HepG2 (cell line): ENCODE data around the gene CLRN3. TPM values are rescaled to one million over a fixed set of nuclear protein-coding genes. Genes with fewer than 3 reads are reported as not detected.

Experiments
- ATAC-seq: fragments of 200-7000 bp; cut with Tn5 transposase; 3 replicates; pipeline ENCODE4 v1.9.1; 2020; ENCODE audit warnings: mild to moderate bottlenecking, moderate library complexity
- BruUV-seq: library from RNA; stranded (reverse); fragments of 400-500 nt; replicated peaks from 2 replicates; lab custom pipeline; 2021; lab: Mats Ljungman, UMichigan
- CTCF ChIA-PET: fragments of 300-600 bp; formaldehyde crosslinking; extraction: SDS; loops from one replicate; lab custom pipeline; 2021; ENCODE audit warnings: low total read pairs, inconsistent platforms, low intra/inter-chr PET ratio; lab: Yijun Ruan, JAX
- POLR2A ChIA-PET: fragments of 350-600 bp; sonication (Branson Sonifier 250); formaldehyde crosslinking; loops from one replicate; lab custom pipeline; 2020; ENCODE audit warnings: antibody characterized with exemption, inconsistent platforms; lab: Yijun Ruan, JAX
- DNase-seq: peaks from one replicate; pipeline ENCODE4 v3.0.0-alpha.2; 2015; ENCODE audit warnings: low spot score
- FAIRE-seq: peaks from 3 replicates; lab custom pipeline; 2011; peaks lifted over from hg19 to GRCh38; lab: Jason Lieb, UNC
- H2AFZ ChIP-seq: one replicate; pipeline ENCODE4 v1.6.1; 2011; ENCODE audit warnings: low read length, inconsistent platforms
- H3K27ac ChIP-seq: fragments of 300-600 bp; 3 replicates; pipeline ENCODE4 v1.8.0; 2011; ENCODE audit warnings: mixed run types, mild to moderate bottlenecking, mixed read lengths, low read length, inconsistent platforms; ENCODE audit not compliant: insufficient read depth; ENCODE audit errors: extremely low read length
- H3K27me3 ChIP-seq, 2 experiments: fragments of 200-600 bp in 1 of 2; 2 replicates in 1 of 2; 3 replicates in 1 of 2; pipeline versions ENCODE4 v1.6.0 to v1.8.0; 2011; ENCODE audit warnings: low read length in 2 of 2, mild to moderate bottlenecking in 2 of 2, moderate library complexity in 2 of 2, inconsistent platforms in 1 of 2; ENCODE audit not compliant: insufficient read depth in 2 of 2, control insufficient read depth in 1 of 2
- H3K36me3 ChIP-seq, 2 experiments: fragments of 200-600 bp in 1 of 2; replicated peaks in 1 of 2; 2 replicates in 1 of 2; 3 replicates in 1 of 2; pipeline versions ENCODE4 v1.5.1 to v1.8.0; 2011; ENCODE audit warnings: low read length in 2 of 2, inconsistent platforms in 1 of 2; ENCODE audit not compliant: insufficient read depth in 2 of 2, control insufficient read depth in 1 of 2
- H3K4me1 ChIP-seq: 2 replicates; pipeline ENCODE4 v1.5.1; 2012; ENCODE audit warnings: low read length, inconsistent platforms; ENCODE audit not compliant: insufficient read depth
- H3K4me2 ChIP-seq: 2 replicates; pipeline ENCODE4 v1.6.0; 2011; ENCODE audit warnings: low read depth, low read length, inconsistent platforms
- H3K4me3 ChIP-seq, 3 experiments: fragments of 200-600 bp in 1 of 3; sonication (generic), shearing (Covaris generic) in 1 of 3; replicated peaks in 1 of 3; 2 replicates each; pipeline ENCODE4 v1.5.1; 2011 to 2016; ENCODE audit warnings: low read length in 3 of 3, inconsistent platforms in 2 of 3, low read depth in 2 of 3, mild to moderate bottlenecking in 2 of 3, control low read depth in 1 of 3, mixed read lengths in 1 of 3; ENCODE audit not compliant: insufficient read depth in 1 of 3
- H3K79me2 ChIP-seq: one replicate; pipeline ENCODE4 v1.6.1; 2011; ENCODE audit warnings: low read length, inconsistent platforms; ENCODE audit not compliant: insufficient read depth
- H3K9ac ChIP-seq: 2 replicates; pipeline ENCODE4 v1.6.0; 2011; ENCODE audit warnings: mild to moderate bottlenecking, low read depth, low read length, inconsistent platforms; ENCODE audit not compliant: insufficient read depth
- H3K9me3 ChIP-seq: 2 replicates; pipeline ENCODE4 v1.5.1; 2012; ENCODE audit warnings: mild to moderate bottlenecking, low read length
- H4K20me1 ChIP-seq: 2 replicates; pipeline ENCODE4 v1.6.0; 2011; ENCODE audit warnings: inconsistent platforms, mild to moderate bottlenecking, low read length, moderate library complexity; ENCODE audit not compliant: insufficient read depth
- GATA4 ChIP-seq: sonication (generic); IDR thresholded peaks from 2 replicates; pipeline ENCODE4 v1.6.1; 2016; ENCODE audit warnings: antibody characterized with exemption, low read depth, borderline replicate concordance
- SRSF4 ChIP-seq: fragments of 200-400 bp; formaldehyde crosslinking; IDR thresholded peaks from one replicate; pipeline ENCODE4 v1.6.1; 2018; ENCODE audit warnings: mild to moderate bottlenecking, low read depth, low read length, moderate library complexity; ENCODE audit not compliant: poor library complexity, severe bottlenecking
- U2AF1 ChIP-seq: fragments of 200-400 bp; formaldehyde crosslinking; optimal IDR thresholded peaks from 2 replicates; pipeline ENCODE3; 2017; ENCODE audit warnings: mild to moderate bottlenecking, low read depth, low read length
- WIZ ChIP-seq: sonication (generic); formaldehyde crosslinking; IDR thresholded peaks from 2 replicates; pipeline ENCODE4 v1.5.1; 2020; ENCODE audit warnings: mild to moderate bottlenecking, missing genetic modification reagents
- ZNF333 ChIP-seq: sonication (generic); formaldehyde crosslinking; IDR thresholded peaks from 2 replicates; pipeline ENCODE4 v1.4.0; 2020; ENCODE audit warnings: mild to moderate bottlenecking, missing genetic modification reagents, borderline replicate concordance
- ZNF883 ChIP-seq: sonication (generic); formaldehyde crosslinking; IDR thresholded peaks from 2 replicates; pipeline ENCODE4 v1.5.1; 2020; ENCODE audit warnings: mild to moderate bottlenecking, missing genetic modification reagents; ENCODE audit errors: not compliant biosample characterization
- WGBS: methylation state at CpG from one replicate; pipeline ENCODE4 v1.1.6; 2017; ENCODE audit warnings: low lambda C conversion rate; 5-methylcytosine and 5-hydroxymethylcytosine counted together
- in situ Hi-C: cut with HindIII; loops from 2 replicates; pipeline ENCODE4 v1.10.0; 2017; ENCODE audit warnings: low pct_unique_long_range_greater_than_20kb; ENCODE audit not compliant: extremely low pct_ligation_motif_present
- intact Hi-C: fragments of 100-400 bp; cut with micrococcal nuclease; formaldehyde crosslinking; loops from one replicate; pipeline ENCODE4 v1.10.0; 2022; ENCODE audit not compliant: unreplicated experiment
- polyA plus RNA-seq, 8 experiments: library from polyadenylated mRNA; depleted of rRNA in 3 of 8; stranded (reverse) in 7 of 8; unstranded in 1 of 8; fragments of >200 nt; fragmentation: Illumina TruSeq in 4 of 8; extraction: Trizol in 4 of 8; gene quantifications; 2 replicates each; pipeline versions ENCODE4 v1.2.1 to v1.2.3, GENCODE V29; 2011 to 2016; ENCODE audit warnings: low read depth in 4 of 8, missing spikeins in 1 of 8, mixed read lengths in 1 of 8; ENCODE audit not compliant: insufficient read depth in 1 of 8
- total RNA-seq, 5 experiments: library from RNA; depleted of rRNA; stranded (reverse); fragments of >200 nt; fragmentation: Illumina TruSeq; extraction: Trizol; gene quantifications; 2 replicates each; pipeline ENCODE4 v1.2.3, GENCODE V29; 2016; ENCODE audit warnings: low read depth in 1 of 5
- TF ChIP-seq, protein P1 (sequence below): sonication (generic); formaldehyde crosslinking; IDR thresholded peaks from 2 replicates; pipeline ENCODE4 v1.4.0; 2020; ENCODE audit warnings: missing genetic modification reagents

The CLRN3 gene
- total and polyA plus RNA-seq, 2 of the 13 experiments (the other 11 are each of a cell fraction or from before 2014, with no cell fraction given), result not detected

DNA sequence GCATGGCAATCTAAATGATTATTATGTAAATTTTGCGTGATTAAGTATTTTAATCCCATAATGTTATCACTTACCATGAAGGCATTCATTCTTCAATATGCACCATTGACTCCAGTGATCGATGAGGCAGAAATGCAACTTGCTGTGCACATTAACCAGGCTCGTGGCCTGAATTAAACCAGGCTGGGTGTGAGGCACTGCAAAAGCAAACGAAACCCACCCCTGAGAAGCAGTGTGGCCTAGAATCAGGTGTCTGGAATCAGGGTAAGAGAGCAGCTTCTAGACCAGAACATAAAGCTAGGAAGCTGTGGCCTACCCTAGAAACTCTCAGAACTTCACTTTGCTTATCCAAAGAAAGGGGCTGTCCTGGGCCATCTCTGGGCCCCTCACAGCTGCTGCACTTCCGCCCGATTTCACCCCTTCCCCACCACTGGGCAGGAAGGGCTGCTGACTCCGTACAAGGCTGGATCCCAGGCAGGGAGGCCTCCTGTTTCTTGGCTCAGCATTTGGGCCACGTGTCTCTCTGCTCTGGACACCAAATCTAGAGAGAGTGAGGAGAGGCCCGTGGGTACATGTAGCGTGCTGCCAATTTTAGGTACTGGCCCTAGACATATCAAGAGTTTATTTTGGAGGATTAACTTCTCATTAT, 18.6 kb upstream of the CLRN3 start (continued):
- TF ChIP-seq, protein P1, sequence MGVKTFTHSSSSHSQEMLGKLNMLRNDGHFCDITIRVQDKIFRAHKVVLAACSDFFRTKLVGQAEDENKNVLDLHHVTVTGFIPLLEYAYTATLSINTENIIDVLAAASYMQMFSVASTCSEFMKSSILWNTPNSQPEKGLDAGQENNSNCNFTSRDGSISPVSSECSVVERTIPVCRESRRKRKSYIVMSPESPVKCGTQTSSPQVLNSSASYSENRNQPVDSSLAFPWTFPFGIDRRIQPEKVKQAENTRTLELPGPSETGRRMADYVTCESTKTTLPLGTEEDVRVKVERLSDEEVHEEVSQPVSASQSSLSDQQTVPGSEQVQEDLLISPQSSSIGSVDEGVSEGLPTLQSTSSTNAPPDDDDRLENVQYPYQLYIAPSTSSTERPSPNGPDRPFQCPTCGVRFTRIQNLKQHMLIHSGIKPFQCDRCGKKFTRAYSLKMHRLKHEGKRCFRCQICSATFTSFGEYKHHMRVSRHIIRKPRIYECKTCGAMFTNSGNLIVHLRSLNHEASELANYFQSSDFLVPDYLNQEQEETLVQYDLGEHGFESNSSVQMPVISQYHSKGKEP (CRISPR knock-in tag), result no peak
- no peak for TF ChIP-seq ZNF883 (CRISPR knock-in tag)
- no peak for TF ChIP-seq U2AF1
- no peak for TF ChIP-seq SRSF4
- TF ChIP-seq GATA4, result no peak
- TF ChIP-seq, all 625 proteins: peak for 0

GRCh38 chr10:127910464-127910770, 17.7 kb upstream of the CLRN3 start:
- Histone ChIP-seq H2AFZ (no peak overlapping the region), H3K27ac (no peak overlapping the region)
- TF ChIP-seq WIZ (no peak), ZNF333 (CRISPR knock-in tag) (no peak)
- TF ChIP-seq, all 625 proteins: peak for 0
- ATAC-seq (no peak), DNase-seq (no peak), FAIRE-seq (no peak)
- Histone ChIP-seq H3K4me1 (no peaks in the 10 kb centered on the region), H3K9me3 (no peaks in the 10 kb centered on the region), H3K36me3 (no peaks in the 10 kb centered on the region), H3K79me2 (no peaks in the 10 kb centered on the region), H3K4me3 (no peak overlapping the region), H3K4me2 (no peak overlapping the region), H4K20me1 (no peaks in the 10 kb centered on the region), H3K9ac (no peak overlapping the region), H3K27me3 (peaks cover 3 to 44% of the 10 kb centered on the region in 2 experiments; a peak in 3 of 5 replicates)
- POLR2A ChIA-PET, result no interaction called here
- CTCF ChIA-PET, result no interaction called here
- BruUV-seq, result no TSS peak
- intact Hi-C loops (no loop called here), in situ Hi-C loops (loop anchor here (5.0 kb wide), 1 partner anchor 102 kb away; no protein-coding TSS in a partner anchor)
- WGBS, result 8% methylated on average over 2 of the region's 2 CpGs
